ENCODE measurements around the gene MAP6D1.

Gene MAP6D1

DNA sequence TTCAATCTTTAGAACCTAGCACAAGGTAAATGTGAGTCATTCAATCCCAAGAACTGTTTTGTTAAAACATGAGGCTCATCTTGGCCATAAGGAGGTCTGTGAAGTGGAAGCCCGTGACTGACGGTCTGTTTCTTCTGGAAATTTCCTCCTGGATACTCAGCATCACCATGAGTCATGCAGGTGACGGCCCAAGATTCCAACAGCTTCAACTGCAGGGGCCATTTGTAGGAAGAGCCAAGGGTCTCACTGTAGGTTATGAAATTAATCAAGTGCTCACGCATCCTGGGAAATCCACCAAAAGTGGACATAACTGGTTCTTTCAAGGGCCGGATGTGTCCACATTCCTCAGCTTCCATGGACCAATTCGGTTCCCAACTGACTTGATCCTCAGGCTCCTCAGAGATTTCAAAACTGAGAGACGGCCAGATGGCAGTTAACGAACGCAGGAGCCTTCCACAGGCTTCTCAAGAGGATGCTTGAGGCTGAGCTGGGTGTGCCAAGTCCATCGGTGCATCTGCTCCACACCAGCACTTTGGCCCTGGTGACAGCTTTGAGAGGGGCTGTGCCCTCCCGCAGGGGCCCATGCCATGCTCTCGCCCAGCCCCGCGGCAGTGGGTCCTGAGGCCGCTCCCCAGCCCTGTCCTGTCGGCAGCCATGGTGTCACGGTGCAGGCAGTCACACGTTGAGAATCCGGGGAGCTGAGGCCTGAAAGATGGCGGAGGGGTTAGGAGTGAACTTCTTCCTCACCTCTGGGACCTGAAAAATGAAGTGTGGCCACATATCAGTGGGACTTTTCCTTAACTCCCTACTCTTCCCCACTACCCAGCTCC, 8.5 kb downstream of the MAP6D1 start:
- Histone ChIP-seq H4K5ac (ENCODE audit: low read length) (no peak overlapping the region), H3K18ac (ENCODE audit: low read length) (no peak overlapping the region), H3K79me1 (ENCODE audit: low read length) (no peaks in the 10 kb centered on the region), H2BK15ac (replicated peaks; ENCODE audit: low read depth) (no peak overlapping the region), H3K79me2 (ENCODE audit: control insufficient read depth, insufficient read depth, low read length) (no peaks in the 10 kb centered on the region), H3K27ac (ENCODE audit: low read depth, low read length) (no peak overlapping the region), H3K4me1 (ENCODE audit: control insufficient read depth, low read depth, low read length) (no peaks in the 10 kb centered on the region), H4K8ac (ENCODE audit: low read depth, low read length) (no peak overlapping the region), H3K23ac (ENCODE audit: low read length) (no peak overlapping the region), H3K56ac (ENCODE audit: low read length) (no peak overlapping the region), H3K36me3 (ENCODE audit: control insufficient read depth, insufficient read depth, low read length) (no peaks in the 10 kb centered on the region), H3K4me2 (ENCODE audit: low read length) (no peak overlapping the region), H3K4ac (ENCODE audit: low read depth, low read length) (no peak overlapping the region), H2AK5ac (ENCODE audit: low read length) (no peak overlapping the region), H3K4me3 (ENCODE audit: low read length) (no peak overlapping the region), H3K27me3 (ENCODE audit: insufficient read depth, low read length, poor library complexity) (no peaks in the 10 kb centered on the region), H2BK5ac (ENCODE audit: low read length) (no peak overlapping the region), H2BK120ac (ENCODE audit: low read depth, low read length) (no peak overlapping the region), H3K9ac (ENCODE audit: low read length) (no peak overlapping the region)
- no peak for DNase-seq
- no CpG with 5 or more reads among the region's 20 CpGs for WGBS (ENCODE audit: extremely low coverage, insufficient coverage, low lambda C conversion rate)

DNA sequence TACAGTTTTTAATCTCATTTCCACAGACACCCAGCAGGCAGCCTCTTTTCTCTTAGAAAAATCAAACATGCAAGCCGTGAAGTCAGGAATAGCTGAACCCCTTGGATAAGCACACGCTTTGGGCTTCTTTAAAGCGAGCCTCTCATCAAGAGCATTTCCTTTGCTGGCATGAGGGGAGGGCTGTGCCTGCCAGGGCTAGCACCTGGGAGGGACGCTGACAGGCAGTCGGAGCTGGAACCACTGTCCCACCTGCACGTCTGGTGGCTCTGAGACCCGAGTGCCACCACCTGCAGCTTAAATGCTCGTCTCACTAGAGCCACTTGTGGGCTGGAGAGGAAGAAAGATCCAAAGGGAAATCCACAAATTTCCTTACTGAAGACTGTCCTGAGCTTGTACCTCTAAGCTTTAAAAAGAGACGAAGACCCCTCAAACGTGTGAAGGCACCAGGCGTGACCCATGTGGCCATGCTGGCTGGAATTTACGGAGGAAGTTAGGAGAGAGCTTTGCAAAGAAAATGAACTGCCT, 9.4 kb downstream of the MAP6D1 start:
- Histone ChIP-seq H2AK5ac (ENCODE audit: low read length) (no peak overlapping the region), H2BK15ac (replicated peaks; ENCODE audit: low read depth) (no peak overlapping the region), H3K79me1 (ENCODE audit: low read length) (no peaks in the 10 kb centered on the region), H2BK5ac (ENCODE audit: low read length) (no peak overlapping the region), H4K8ac (ENCODE audit: low read depth, low read length) (no peak overlapping the region), H3K4me3 (ENCODE audit: low read length) (no peak overlapping the region), H3K18ac (ENCODE audit: low read length) (no peak overlapping the region), H3K79me2 (ENCODE audit: control insufficient read depth, insufficient read depth, low read length) (no peaks in the 10 kb centered on the region), H3K56ac (ENCODE audit: low read length) (no peak overlapping the region), H3K4ac (ENCODE audit: low read depth, low read length) (no peak overlapping the region), H3K23ac (ENCODE audit: low read length) (no peak overlapping the region), H3K4me2 (ENCODE audit: low read length) (no peak overlapping the region), H3K36me3 (ENCODE audit: control insufficient read depth, insufficient read depth, low read length) (peaks cover 2% of the 10 kb centered on the region), H4K5ac (ENCODE audit: low read length) (no peak overlapping the region), H3K4me1 (ENCODE audit: control insufficient read depth, low read depth, low read length) (no peaks in the 10 kb centered on the region), H3K27me3 (ENCODE audit: insufficient read depth, low read length, poor library complexity) (no peaks in the 10 kb centered on the region), H3K9ac (ENCODE audit: low read length) (no peak overlapping the region), H2BK120ac (ENCODE audit: low read depth, low read length) (no peak overlapping the region), H3K27ac (ENCODE audit: low read depth, low read length) (no peak overlapping the region)
- no CpG with 5 or more reads among the region's 12 CpGs for WGBS (ENCODE audit: extremely low coverage, insufficient coverage, low lambda C conversion rate)
- DNase-seq, result no peak

DNA sequence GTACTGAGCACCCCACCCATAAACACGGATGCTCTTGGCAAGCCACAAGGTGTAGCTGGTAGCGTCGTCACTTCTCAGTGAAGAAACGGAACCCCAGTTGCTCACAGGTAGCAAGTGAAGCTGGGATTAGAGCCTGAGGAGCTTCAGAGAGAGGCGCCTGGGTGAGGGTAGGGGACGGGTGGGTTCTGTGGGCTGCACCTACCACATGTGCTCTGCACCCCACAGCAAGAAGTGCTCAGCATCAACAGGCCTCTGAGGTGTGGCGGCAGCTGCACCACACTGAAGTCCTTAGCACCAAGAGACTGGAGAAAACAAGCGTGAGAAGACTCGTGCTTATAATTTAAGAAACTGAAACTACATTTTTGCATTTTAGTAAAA, 9.8 kb downstream of the MAP6D1 start:
- H3K36me3 ChIP-seq (ENCODE audit: control insufficient read depth, insufficient read depth, low read length), result peaks cover 5% of the 10 kb centered on the region
- H3K27me3 ChIP-seq (ENCODE audit: insufficient read depth, low read length, poor library complexity), result no peaks in the 10 kb centered on the region
- no peaks in the 10 kb centered on the region for H3K79me1 ChIP-seq (ENCODE audit: low read length)
- DNase-seq, result no peak
- no peak overlapping the region for H4K8ac ChIP-seq (ENCODE audit: low read depth, low read length)
- H3K56ac ChIP-seq (ENCODE audit: low read length), result no peak overlapping the region
- H2AK5ac ChIP-seq (ENCODE audit: low read length), result no peak overlapping the region
- no peak overlapping the region for H2BK120ac ChIP-seq (ENCODE audit: low read depth, low read length)
- H3K4ac ChIP-seq (ENCODE audit: low read depth, low read length), result no peak overlapping the region
- H3K9ac ChIP-seq (ENCODE audit: low read length), result no peak overlapping the region
- no peak overlapping the region for H2BK5ac ChIP-seq (ENCODE audit: low read length)
- no peak overlapping the region for H3K18ac ChIP-seq (ENCODE audit: low read length)
- H2BK15ac ChIP-seq (replicated peaks; ENCODE audit: low read depth), result no peak overlapping the region
- no peak overlapping the region for H3K27ac ChIP-seq (ENCODE audit: low read depth, low read length)
- no CpG with 5 or more reads among the region's 9 CpGs for WGBS (ENCODE audit: extremely low coverage, insufficient coverage, low lambda C conversion rate)
- H4K5ac ChIP-seq (ENCODE audit: low read length), result no peak overlapping the region
- H3K23ac ChIP-seq (ENCODE audit: low read length), result no peak overlapping the region
- no peak overlapping the region for H3K4me3 ChIP-seq (ENCODE audit: low read length)
- no peaks in the 10 kb centered on the region for H3K4me1 ChIP-seq (ENCODE audit: control insufficient read depth, low read depth, low read length)
- no peaks in the 10 kb centered on the region for H3K79me2 ChIP-seq (ENCODE audit: control insufficient read depth, insufficient read depth, low read length)
- H3K4me2 ChIP-seq (ENCODE audit: low read length), result no peak overlapping the region

DNA sequence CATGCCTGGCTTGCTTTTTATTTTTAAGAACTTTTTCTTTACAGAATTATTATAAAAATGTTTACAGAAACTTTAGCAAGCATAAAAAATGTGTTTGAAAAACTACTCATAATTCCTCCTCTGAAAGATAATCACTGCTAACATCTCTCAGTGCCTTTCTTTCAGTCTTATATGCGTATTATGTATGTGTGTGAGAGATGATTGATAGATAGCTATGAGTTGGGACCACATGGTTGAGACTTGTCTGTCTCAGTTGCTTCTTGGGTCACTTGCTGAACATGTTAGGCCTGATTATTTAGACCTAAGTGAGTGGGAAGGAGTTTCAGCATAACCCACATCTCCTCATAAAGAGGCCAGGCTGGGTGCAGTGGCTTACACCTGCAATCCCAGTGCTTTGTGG, 11.1 kb downstream of the MAP6D1 start:
- no peak overlapping the region for H3K4me2 ChIP-seq (ENCODE audit: low read length)
- no peak overlapping the region for H3K4me3 ChIP-seq (ENCODE audit: low read length)
- H3K9ac ChIP-seq (ENCODE audit: low read length), result no peak overlapping the region
- no peak overlapping the region for H2BK5ac ChIP-seq (ENCODE audit: low read length)
- no peak overlapping the region for H3K4ac ChIP-seq (ENCODE audit: low read depth, low read length)
- no peak overlapping the region for H2BK120ac ChIP-seq (ENCODE audit: low read depth, low read length)
- peaks cover 12% of the 10 kb centered on the region for H3K36me3 ChIP-seq (ENCODE audit: control insufficient read depth, insufficient read depth, low read length)
- H3K18ac ChIP-seq (ENCODE audit: low read length), result no peak overlapping the region
- H3K23ac ChIP-seq (ENCODE audit: low read length), result no peak overlapping the region
- no peak overlapping the region for H2BK15ac ChIP-seq (replicated peaks; ENCODE audit: low read depth)
- DNase-seq, result no peak
- H3K27ac ChIP-seq (ENCODE audit: low read depth, low read length), result no peak overlapping the region
- H3K27me3 ChIP-seq (ENCODE audit: insufficient read depth, low read length, poor library complexity), result no peaks in the 10 kb centered on the region
- H3K79me1 ChIP-seq (ENCODE audit: low read length), result no peaks in the 10 kb centered on the region
- H4K5ac ChIP-seq (ENCODE audit: low read length), result no peak overlapping the region
- WGBS (ENCODE audit: extremely low coverage, insufficient coverage, low lambda C conversion rate), result no CpG with 5 or more reads among the region's 1 CpG
- H2AK5ac ChIP-seq (ENCODE audit: low read length), result no peak overlapping the region
- no peak overlapping the region for H4K8ac ChIP-seq (ENCODE audit: low read depth, low read length)
- H3K4me1 ChIP-seq (ENCODE audit: control insufficient read depth, low read depth, low read length), result no peaks in the 10 kb centered on the region
- H3K56ac ChIP-seq (ENCODE audit: low read length), result no peak overlapping the region
- no peaks in the 10 kb centered on the region for H3K79me2 ChIP-seq (ENCODE audit: control insufficient read depth, insufficient read depth, low read length)

DNA sequence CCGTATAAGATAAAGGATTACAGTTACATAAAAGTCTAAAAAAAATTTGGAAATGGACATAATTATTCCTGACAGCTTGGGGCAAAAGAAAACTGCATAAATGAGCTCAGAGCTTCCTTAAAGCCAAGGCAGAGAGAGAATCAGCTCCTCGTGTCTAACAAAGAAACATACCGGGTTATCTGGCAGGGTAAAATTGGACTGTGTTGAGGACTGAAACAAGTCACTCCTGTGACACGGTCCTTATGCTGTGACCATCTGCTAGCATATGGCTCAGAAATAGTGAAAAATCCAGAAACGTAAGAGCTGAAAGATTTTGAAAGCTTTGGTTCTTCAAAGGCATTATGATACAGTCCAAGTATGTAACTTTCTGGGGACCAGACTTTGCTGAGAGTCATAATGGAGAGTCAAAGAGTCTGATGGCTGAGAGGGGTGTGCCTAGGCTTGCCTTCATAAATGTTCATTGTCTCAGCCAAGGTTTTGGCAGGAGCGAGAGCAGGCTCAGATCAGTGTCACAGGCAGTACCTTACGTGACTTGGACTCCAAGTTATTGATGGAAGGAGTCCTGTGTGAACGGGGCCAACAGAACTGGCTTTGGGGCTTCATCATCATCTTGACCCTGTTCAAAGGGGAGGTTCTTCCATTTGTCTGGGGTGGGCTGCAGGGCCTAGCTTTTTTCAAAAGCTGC, 12.5 kb downstream of the MAP6D1 start:
- DNase-seq, result no peak
- no peaks in the 10 kb centered on the region for H3K27me3 ChIP-seq (ENCODE audit: insufficient read depth, low read length, poor library complexity)
- no peak overlapping the region for H2BK120ac ChIP-seq (ENCODE audit: low read depth, low read length)
- H3K56ac ChIP-seq (ENCODE audit: low read length), result no peak overlapping the region
- no peak overlapping the region for H2BK15ac ChIP-seq (replicated peaks; ENCODE audit: low read depth)
- H3K36me3 ChIP-seq (ENCODE audit: control insufficient read depth, insufficient read depth, low read length), result peaks cover 17% of the 10 kb centered on the region
- no peak overlapping the region for H3K23ac ChIP-seq (ENCODE audit: low read length)
- H4K5ac ChIP-seq (ENCODE audit: low read length), result no peak overlapping the region
- H2AK5ac ChIP-seq (ENCODE audit: low read length), result no peak overlapping the region
- H3K4me3 ChIP-seq (ENCODE audit: low read length), result no peak overlapping the region
- no peak overlapping the region for H4K8ac ChIP-seq (ENCODE audit: low read depth, low read length)
- no peaks in the 10 kb centered on the region for H3K79me2 ChIP-seq (ENCODE audit: control insufficient read depth, insufficient read depth, low read length)
- no CpG with 5 or more reads among the region's 8 CpGs for WGBS (ENCODE audit: extremely low coverage, insufficient coverage, low lambda C conversion rate)
- H3K79me1 ChIP-seq (ENCODE audit: low read length), result no peaks in the 10 kb centered on the region
- no peaks in the 10 kb centered on the region for H3K4me1 ChIP-seq (ENCODE audit: control insufficient read depth, low read depth, low read length)
- H3K4ac ChIP-seq (ENCODE audit: low read depth, low read length), result no peak overlapping the region
- H3K27ac ChIP-seq (ENCODE audit: low read depth, low read length), result no peak overlapping the region
- no peak overlapping the region for H3K4me2 ChIP-seq (ENCODE audit: low read length)
- H2BK5ac ChIP-seq (ENCODE audit: low read length), result no peak overlapping the region
- H3K18ac ChIP-seq (ENCODE audit: low read length), result no peak overlapping the region
- H3K9ac ChIP-seq (ENCODE audit: low read length), result no peak overlapping the region
